DND-41 (cell line): Measurements from ENCODE around the gene MROH7.

Experiments
- ATAC-seq: fragments of 200-7000 bp; cut with Tn5 transposase; 3 replicates; pipeline ENCODE4 v1.9.1; 2021; ENCODE audit warnings: low read depth; ENCODE audit not compliant: insufficient read depth
- DNase-seq: peaks from one replicate; pipeline ENCODE4 v3.0.0-alpha.2; 2020
- H2AFZ ChIP-seq: 2 replicates; pipeline ENCODE4 v1.6.0; 2012; ENCODE audit warnings: low read depth, low read length
- H3K27ac ChIP-seq: 2 replicates; pipeline ENCODE4 v1.5.1; 2012; ENCODE audit warnings: low read length, inconsistent platforms
- H3K27me3 ChIP-seq: fragments of 200-600 bp; sonication (generic); 2 replicates; pipeline ENCODE4 v1.6.0; 2012; ENCODE audit warnings: low read length, mild to moderate bottlenecking, inconsistent platforms; ENCODE audit not compliant: insufficient read depth, poor library complexity
- H3K36me3 ChIP-seq: 2 replicates; pipeline ENCODE4 v1.5.1; 2012; ENCODE audit warnings: low read length, inconsistent platforms; ENCODE audit not compliant: insufficient read depth
- H3K4me1 ChIP-seq: 2 replicates; pipeline ENCODE4 v1.5.1; 2012; ENCODE audit warnings: mild to moderate bottlenecking, low read length; ENCODE audit not compliant: insufficient read depth
- H3K4me2 ChIP-seq: 2 replicates; pipeline ENCODE4 v1.6.0; 2012; ENCODE audit warnings: mild to moderate bottlenecking, moderate library complexity, low read length, inconsistent platforms; ENCODE audit not compliant: insufficient read depth
- H3K4me3 ChIP-seq, 2 experiments: fragments of 200-600 bp in 1 of 2; shearing (Covaris generic) in 1 of 2; 2 replicates each; pipeline ENCODE4 v1.5.1; 2012 to 2016; ENCODE audit warnings: inconsistent platforms in 2 of 2, low read length in 2 of 2, mild to moderate bottlenecking in 2 of 2, low read depth in 1 of 2, moderate library complexity in 1 of 2
- H3K79me2 ChIP-seq: 2 replicates; pipeline ENCODE4 v1.6.0; 2012; ENCODE audit warnings: low read length, inconsistent platforms; ENCODE audit not compliant: insufficient read depth
- H3K9ac ChIP-seq: 2 replicates; pipeline ENCODE4 v1.6.0; 2012; ENCODE audit warnings: low read depth, mild to moderate bottlenecking, inconsistent platforms, low read length, moderate library complexity
- H3K9me3 ChIP-seq: 2 replicates; pipeline ENCODE4 v1.5.1; 2012; ENCODE audit warnings: low read length, moderate library complexity, mild to moderate bottlenecking, inconsistent platforms; ENCODE audit not compliant: insufficient read depth, severe bottlenecking
- H4K20me1 ChIP-seq: 2 replicates; pipeline ENCODE4 v1.6.0; 2012; ENCODE audit warnings: low read length; ENCODE audit not compliant: insufficient read depth
- CTCF ChIP-seq: IDR thresholded peaks from 2 replicates; pipeline ENCODE4 v1.5.1; 2012; ENCODE audit warnings: borderline replicate concordance, low read length, moderate library complexity, mild to moderate bottlenecking; ENCODE audit not compliant: poor library complexity, severe bottlenecking; ENCODE audit errors: extremely low read depth
- EZH2 ChIP-seq: IDR thresholded peaks from 3 replicates; pipeline ENCODE4 v1.6.1; 2012; ENCODE audit warnings: borderline replicate concordance, low read depth, mild to moderate bottlenecking, moderate library complexity, low read length, inconsistent platforms; ENCODE audit not compliant: severe bottlenecking

MROH7 gene

GRCh38 chr1:54736685-54737084 lies 95.1 kb downstream of the MROH7 start:
- Histone ChIP-seq H3K27ac (no peak overlapping the region), H2AFZ (no peak overlapping the region), H3K4me2 (no peak overlapping the region), H4K20me1 (no peaks in the 10 kb centered on the region), H3K36me3 (peaks cover 80% of the 10 kb centered on the region), H3K27me3 (no peaks in the 10 kb centered on the region), H3K4me3 (no peak overlapping the region), H3K9me3 (no peaks in the 10 kb centered on the region), H3K9ac (no peak overlapping the region), H3K79me2 (no peaks in the 10 kb centered on the region), H3K4me1 (no peaks in the 10 kb centered on the region)
- no peak for ATAC-seq
- DNase-seq, result no peak
- no peak for TF ChIP-seq EZH2
- no peak for TF ChIP-seq CTCF

GRCh38 chr1:54738244-54738643 lies 96.7 kb downstream of the MROH7 start:
- H3K27me3 ChIP-seq, result no peaks in the 10 kb centered on the region
- no peak overlapping the region for H3K27ac ChIP-seq
- TF ChIP-seq CTCF (no peak), EZH2 (no peak)
- peaks cover 1% of the 10 kb centered on the region; the same call in 1 of the 2 replicates for H4K20me1 ChIP-seq
- H3K4me2 ChIP-seq, result no peak overlapping the region
- no peak for ATAC-seq
- DNase-seq, result no peak
- no peak overlapping the region for H3K9ac ChIP-seq
- peaks cover 78% of the 10 kb centered on the region for H3K36me3 ChIP-seq
- no peak overlapping the region for H3K4me3 ChIP-seq
- H2AFZ ChIP-seq, result no peak overlapping the region
- H3K79me2 ChIP-seq, result no peaks in the 10 kb centered on the region
- H3K4me1 ChIP-seq, result no peaks in the 10 kb centered on the region
- H3K9me3 ChIP-seq, result no peaks in the 10 kb centered on the region

- peaks cover 66% of the 10 kb centered on the region for H3K36me3 ChIP-seq
- H3K79me2 ChIP-seq, result no peaks in the 10 kb centered on the region
Observed at GRCh38 chr1:54741531-54741930, 99.9 kb downstream of the MROH7 start.

More at GRCh38 chr1:54741531-54741930, 99.9 kb downstream of the MROH7 start:
- Histone ChIP-seq H3K4me3 (no peak overlapping the region), H3K27ac (no peak overlapping the region), H3K9ac (no peak overlapping the region), H3K9me3 (no peaks in the 10 kb centered on the region), H3K27me3 (no peaks in the 10 kb centered on the region), H3K4me2 (no peak overlapping the region), H2AFZ (no peak overlapping the region), H3K4me1 (no peaks in the 10 kb centered on the region), H4K20me1 (peaks cover 5% of the 10 kb centered on the region; the same call in 1 of the 2 replicates)
- TF ChIP-seq EZH2 (no peak), CTCF (no peak)
- DNase-seq (no peak), ATAC-seq (no peak)
